Fibroblast of lung (primary cell): Measurements from ENCODE around the gene PLEKHB2.

Experiments
- CTCF ChIP-seq, 2 donors: IDR thresholded peaks in 1 of 2; conservative IDR thresholded peaks in 1 of 2; 1 replicate in 1 of 2; 2 replicates in 1 of 2; pipeline ENCODE4 v1.5.1; 2011 to 2012; ENCODE audit warnings: low read length in 2 of 2, control low read depth in 1 of 2, inconsistent platforms in 1 of 2, low read depth in 1 of 2, mild to moderate bottlenecking in 1 of 2
- EZH2 ChIP-seq: IDR thresholded peaks from 2 replicates; pipeline ENCODE4 v1.5.1; 2012; ENCODE audit warnings: low read length, control low read depth, mild to moderate bottlenecking; ENCODE audit errors: missing control alignments

- TF ChIP-seq CTCF (conservative IDR thresholded peaks at IDR 0.05 in 1 of 2, IDR thresholded peaks at IDR 0.05 in 1 of 2; ENCODE audit: low read depth in 1 of 2, low read length in 2 of 2) (no peak), EZH2 (no peak)
Observed at GRCh38 chr2:131127076-131127475, 21.9 kb downstream of the PLEKHB2 start.
